HG03342 (cell line): Measurements from ENCODE around the gene PRXL2A.
"Not testable (repeated sequence)": the region's sequence is repeated elsewhere in the genome, so short reads cannot be mapped to it uniquely, and the experiment has no call there.

Experiments
- ATAC-seq: cut with Tn5 transposase; IDR thresholded peaks from one replicate; pipeline ENCODE4 v1.9.1; 2021; ENCODE audit warnings: mild to moderate bottlenecking, moderate library complexity; ENCODE audit not compliant: unreplicated experiment

The PRXL2A gene

DNA sequence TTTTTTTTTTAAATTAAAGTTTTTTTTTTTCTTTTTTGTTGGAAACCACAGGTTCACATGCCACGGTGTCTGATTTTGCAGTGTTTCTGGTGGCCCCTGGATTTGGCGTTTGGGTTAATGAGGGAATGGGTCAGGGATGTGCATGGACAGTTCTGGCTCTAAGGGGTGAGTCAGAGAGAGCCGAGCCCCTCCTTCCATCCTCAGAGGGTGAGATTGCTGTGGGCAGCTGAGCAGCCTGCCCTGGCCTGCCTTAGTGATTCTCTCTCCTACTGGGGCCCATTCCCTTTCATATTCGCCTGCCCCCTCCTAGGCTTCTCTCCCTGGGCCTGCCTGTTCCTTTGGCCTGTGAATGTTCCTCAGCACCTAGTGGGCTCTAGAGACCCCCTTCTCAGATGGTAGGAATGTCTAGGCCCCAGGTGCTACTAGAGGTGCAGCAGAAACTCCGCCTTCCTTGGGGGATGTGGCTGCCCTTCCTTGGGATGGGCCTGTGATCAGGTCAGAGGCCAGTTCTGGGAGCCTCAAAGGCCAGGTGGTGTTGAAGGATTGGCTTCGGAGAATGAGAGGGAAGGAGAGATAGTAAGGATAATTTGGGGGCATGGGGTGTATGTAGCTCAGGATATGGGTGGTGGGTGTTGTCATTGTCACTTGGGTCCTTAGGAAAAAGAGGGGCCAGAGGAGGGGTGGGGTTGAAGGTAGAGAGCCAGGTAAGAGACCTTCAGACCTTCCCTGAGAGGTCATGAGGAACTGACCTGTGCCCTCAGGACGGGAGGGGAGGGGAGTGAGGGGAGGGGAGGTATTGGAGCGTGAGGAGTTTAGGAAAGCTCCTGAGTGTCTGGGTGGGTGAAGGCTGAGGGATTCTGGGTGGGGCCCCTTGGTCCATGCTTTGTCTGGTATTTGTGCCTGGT, 65.6 kb downstream of the PRXL2A start:
- no peak for ATAC-seq

DNA sequence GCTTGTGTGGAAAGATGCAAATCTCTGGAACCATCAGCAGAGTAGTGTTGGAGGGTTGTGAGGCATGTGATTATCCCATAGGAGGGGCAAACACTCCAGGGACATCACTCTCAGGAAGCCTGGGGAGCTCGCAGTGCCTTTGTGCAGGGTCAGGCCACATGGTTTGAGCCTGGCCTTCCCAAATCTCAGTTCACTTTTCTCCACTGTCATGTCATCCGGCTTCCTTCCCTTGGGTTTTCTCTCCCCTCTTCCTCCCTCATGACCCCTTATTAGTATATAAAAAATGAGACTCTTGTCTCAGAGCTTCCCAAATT, 66.2 kb downstream of the PRXL2A start:
- no peak for ATAC-seq

DNA sequence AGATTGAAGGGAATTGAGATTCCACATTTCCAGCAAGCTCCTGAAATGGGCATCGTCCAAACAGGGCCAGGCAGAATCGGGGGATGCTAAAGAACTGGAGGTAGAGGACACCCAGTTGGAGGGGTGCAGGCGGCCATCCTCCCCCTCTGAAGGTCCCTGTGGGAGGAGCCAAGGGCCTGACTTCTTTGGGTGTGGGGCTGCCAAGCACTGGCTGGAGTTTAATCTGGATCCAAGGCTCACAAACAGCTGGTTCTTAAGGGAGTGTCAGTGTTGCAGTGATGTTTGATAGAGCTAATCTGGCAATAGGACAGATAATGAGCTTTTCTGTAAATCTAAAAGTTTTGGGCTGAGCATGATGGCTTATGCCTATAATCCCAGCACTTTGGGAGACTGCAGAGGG, 66.6 kb downstream of the PRXL2A start:
- ATAC-seq: no peak

DNA sequence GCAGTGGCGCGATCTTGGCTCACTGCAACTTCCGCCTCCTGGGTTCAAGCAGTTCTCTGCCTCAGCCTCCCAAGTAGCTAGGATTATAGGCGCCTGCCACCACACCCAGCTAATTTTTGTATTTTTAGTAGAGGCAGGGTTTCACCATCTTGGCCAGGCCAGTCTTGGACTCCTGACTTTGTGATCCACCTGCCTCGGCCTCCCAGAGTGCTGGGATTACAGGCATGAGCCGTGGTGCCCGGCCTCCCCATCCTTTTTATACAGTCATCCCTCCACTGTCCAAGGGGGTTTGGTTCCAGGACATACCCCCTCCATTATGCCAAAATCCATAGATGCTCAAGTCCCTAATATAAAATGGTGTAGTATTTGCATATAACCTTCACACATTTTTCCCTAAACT, 67.3 kb downstream of the PRXL2A start:
- ATAC-seq: not testable (repeated sequence)

DNA sequence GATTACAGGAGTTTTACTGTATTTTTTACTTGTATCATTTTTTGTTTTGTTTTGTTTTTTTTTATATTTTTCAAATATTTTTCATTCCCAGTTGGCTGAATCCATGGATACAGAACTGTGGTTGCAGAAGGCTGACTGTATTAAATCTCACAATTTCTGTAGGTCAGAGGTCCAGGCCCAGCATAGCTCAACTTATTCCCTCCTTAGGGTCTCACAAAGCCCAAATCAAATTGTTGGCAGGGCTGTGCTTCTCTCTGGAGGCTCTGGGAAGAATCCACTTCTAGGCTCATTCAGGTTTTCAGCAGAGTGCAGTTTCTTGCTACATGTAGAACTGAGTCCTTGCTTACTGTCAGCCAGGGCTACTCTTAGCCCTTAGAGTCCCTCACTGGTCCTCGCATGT, 68.3 kb downstream of the PRXL2A start:
- no peak for ATAC-seq

DNA sequence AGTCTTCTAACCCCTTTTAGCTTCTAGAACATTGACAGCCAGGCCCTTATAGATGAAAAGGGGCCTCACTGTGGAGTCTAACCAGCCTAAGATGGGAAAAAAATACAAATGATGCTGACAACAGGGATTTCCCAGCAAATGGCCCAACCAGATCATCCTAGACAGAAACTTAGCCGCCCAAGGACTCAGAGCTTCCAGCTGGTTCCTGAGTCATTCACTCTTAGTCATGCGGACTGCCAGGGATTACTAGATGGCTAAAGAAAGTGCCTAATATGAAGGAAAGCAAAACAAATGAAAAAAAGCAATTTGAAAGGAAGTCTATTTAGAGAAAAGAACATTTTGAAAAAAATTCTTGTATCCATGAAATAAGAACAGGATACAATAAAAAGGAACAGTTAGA, 69.5 kb downstream of the PRXL2A start:
- no peak for ATAC-seq

DNA sequence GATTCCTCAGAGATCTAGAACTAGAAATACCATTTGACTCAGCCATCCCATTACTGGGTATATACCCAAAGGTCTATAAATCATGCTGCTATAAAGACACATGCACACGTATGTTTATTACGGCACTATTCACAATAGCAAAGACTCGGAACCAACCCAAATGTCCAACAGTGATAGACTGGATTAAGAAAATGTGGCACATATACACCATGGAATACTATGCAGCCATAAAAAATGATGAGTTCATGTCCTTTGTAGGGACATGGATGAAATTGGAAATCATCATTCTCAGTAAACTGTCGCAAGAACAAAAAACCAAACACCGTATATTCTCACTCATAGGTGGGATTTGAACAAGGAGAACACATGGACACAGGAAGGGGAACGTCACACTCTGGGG, 72.0 kb downstream of the PRXL2A start:
- not testable (repeated sequence) for ATAC-seq

DNA sequence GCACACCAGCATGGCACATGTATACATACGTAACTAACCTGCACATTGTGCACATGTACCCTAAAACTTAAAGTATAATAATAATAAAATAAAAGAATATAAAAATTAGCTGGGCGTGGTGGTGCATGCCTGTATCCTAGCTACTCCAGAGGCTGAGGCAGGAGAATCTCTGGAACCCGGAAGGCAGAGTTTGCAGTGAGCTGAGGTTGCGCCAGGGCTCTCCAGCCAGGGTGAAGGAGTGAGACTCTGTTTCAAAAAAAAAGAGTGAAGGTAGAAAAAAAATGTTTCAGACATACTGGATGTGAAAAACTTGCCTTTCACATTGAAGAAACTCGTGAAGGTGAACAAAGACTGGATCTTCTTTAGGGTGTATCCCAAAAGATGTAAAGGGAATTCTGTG, 72.5 kb downstream of the PRXL2A start:
- no peak for ATAC-seq

DNA sequence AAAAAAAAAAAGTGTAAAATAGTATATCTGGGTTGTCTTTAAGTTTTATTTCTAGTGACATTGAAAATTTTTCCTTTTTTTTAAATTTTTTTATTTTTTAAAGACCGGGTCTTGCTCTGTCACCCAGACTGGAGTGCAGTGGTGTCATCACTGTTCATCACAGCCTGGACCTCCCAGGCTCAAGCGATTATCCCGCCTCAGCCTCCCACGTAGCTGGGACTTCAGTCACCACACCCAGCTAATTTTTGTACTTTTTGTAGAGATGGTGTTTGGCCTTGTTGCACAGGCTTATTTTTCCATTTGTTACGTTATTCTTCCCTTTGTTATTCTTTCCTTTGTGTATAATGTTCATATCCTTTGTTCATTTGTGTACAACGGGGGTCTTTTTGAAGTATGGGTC, 75.9 kb downstream of the PRXL2A start:
- ATAC-seq: no peak

DNA sequence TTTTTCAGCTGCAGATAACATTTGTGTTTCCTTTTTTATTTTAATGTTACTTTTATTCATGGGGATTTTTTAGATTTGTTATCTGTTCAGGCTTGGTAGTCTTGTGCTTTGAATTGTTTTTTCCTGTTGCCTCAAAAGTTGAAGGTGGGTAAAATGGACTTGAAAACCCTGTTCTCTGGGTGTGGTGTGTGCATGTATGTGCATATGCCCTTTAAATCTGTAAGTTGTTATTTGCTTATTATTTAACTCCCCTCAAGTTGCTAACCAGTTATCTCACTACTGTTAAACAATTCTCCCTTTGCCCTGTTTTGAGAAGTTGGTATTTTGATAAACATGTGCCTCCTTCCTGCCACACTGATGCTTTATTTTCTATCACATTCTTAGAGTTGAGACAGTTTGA, 76.3 kb downstream of the PRXL2A start:
- ATAC-seq: no peak

DNA sequence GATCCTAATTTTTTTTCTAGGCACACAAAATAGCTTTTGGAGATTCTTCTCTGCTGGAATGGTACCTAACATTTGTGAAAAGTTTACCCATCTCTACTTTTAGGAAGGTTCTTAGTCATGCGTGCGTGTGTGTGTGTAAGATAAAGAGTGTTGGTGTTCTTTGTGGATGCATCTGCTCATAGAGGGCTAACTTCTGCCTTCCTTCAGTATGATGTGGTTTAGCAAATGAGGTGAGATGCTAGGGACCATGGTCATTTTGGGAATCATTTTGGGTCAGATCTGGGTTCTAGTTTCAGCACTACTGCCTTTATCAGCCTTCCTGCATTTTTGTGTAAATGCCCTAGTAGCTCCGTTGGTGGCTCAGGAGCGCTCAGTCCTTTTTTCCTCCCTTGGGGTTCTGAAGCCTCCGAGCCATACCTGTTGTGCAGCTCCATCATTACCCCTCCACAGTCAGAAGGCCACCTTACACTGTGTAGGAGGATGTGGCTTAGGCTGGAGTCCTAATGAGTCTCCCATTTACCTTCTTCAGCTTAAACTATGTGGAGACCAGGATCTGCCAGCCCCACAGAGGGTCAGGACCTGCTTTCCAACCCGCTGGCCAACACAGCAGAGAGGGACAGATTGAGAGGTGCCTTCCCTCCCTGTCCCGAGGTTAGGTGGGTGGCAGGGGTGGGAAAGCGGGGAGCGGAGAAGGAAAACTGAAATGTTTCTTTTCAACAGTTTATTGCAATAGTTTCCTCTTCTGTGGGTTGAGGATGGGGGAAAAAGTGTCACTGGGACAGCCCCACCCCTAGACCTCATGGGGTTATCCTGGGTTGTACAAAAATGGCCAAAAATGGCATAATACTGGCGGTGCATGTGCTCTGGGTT, 77.0 kb downstream of the PRXL2A start:
- ATAC-seq: no peak

DNA sequence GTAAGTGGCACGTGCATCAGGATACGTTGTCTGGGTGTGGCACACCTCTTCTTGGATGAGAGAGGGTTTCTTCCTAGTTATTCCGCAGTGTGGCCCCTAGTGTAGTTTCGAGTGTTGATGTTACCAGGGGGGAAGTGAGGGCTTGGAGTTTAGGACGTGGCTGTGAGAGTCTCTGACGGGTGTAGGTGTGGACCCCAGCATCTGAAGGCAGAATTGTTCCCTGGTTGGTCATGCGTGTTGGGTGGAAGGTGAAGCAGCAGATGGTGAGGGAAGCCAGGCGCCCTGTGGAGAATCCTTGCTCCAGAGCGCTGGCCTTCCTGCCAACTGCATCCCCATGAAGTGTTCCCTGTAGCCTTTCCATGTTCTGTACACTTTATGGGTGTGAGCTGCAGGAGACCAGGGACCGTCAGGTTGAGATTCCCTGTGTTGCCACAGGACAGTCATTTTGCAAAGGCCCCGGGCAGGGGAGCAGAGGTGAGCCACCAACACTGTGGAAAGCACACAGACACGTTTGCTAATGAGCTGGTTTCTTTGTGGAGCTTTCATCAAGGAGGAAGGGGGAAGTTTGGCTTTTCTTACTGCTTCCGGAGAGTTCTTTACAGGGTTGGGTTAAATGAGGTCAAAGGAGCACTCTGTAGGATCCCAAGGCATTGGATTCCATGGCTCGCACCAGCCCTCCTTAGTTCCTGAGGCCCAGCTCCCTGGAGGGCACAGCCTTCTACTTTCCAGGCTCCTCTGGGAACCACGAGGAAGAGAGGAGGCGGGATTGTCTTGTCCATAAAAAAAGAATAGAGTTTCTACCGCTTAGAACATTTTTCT, 77.8 kb downstream of the PRXL2A start:
- no peak for ATAC-seq
